A549 treated with Mapracorat at 1 μM for 4 hours (cell line): ENCODE results near the gene SUGP2. TPM values are rescaled to one million over a fixed set of nuclear protein-coding genes. Genes with fewer than 3 reads are reported as not detected.

Source experiments
- total RNA-seq: library from RNA; stranded (reverse); fragments of 200-300 nt; extraction: Qiagen RNA extraction; gene quantifications from 5 replicates; pipeline ENCODE4 v1.2.3, GENCODE V29; 2022

The SUGP2 gene
- 21.6 to 35.3 TPM (median 30.3 TPM) in 5 replicates for total RNA-seq

DNA sequence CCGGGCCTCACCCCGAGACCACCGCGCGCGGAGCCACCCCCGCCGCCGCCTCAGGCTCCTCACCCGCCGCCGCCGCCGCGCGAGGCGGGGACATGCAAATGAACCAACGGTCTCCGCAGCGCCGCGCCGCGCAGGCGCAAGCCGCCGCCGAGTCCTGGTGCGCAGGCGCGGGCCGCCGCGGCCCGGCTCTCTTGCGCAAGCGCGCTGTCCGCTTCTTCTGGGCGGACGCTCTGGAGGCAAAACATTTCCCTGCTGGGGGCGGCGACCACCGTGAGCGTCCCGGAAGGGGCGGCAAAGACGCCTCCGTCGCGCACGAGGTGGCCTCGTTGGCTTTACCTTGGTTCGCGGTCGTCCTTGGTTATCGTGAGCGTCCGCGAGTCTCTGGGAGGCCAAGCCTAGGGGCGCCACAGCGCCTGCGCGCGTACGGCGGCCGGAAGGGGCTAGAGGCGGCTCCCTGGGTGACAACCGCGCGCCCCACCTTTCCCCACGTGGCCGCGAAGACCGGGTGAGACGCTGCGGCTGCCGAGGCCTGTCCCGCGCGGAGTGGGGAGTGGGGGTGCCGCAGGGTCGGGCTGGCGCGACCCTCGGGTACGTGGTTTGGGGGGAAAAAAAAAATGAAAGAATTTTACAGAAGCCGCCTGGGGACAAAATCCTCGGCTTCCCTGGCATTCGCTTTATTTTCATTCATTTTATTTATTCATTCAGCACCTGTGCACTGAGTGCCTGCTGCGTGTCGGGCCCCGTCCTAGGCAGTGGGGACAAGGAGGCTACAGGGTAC, at the start of gene SUGP2, which contains the start of gene ARMC6:
SUGP2 (minus strand) TSS at position 92 of the 778 bp plus-strand sequence. CDS start 2,446 bp downstream, outside the sequence.
ARMC6 (plus strand) TSS at position 178 of the 778 bp plus-strand sequence. CDS start 607 bp downstream, outside the sequence.

GRCh38 chr19:19063183-19064097, 30.1 kb upstream of the SUGP2 start, which contains the start of gene SLC25A42:
SLC25A42 (plus strand) TSS chr19:19063994; CDS start chr19:19096125, 32,131 bp downstream.

Other genes with a start within 250 kb of the SUGP2 start
- gene COMP, start 242.2 kb downstream of the SUGP2 start, total RNA-seq, result 0.07 to 0.23 TPM (median 0.14 TPM) in 5 replicates
- gene UPF1, start 201.6 kb downstream of the SUGP2 start, total RNA-seq, result 32.6 to 42.3 TPM (median 41.1 TPM) in 5 replicates
- gene CERS1, start 137.4 kb downstream of the SUGP2 start, total RNA-seq, result 4.2 to 6.1 TPM (median 5.2 TPM) in 5 replicates
- 135 to 169 TPM (median 159 TPM) in 5 replicates for gene COPE, start 114.1 kb downstream of the SUGP2 start, total RNA-seq
- 28.8 to 45.7 TPM (median 43.2 TPM) in 5 replicates for gene DDX49, start 113.8 kb downstream of the SUGP2 start, total RNA-seq
- gene HOMER3, start 92.3 kb downstream of the SUGP2 start, total RNA-seq, result 21.5 to 32.0 TPM (median 31.0 TPM) in 5 replicates
- 22.4 to 29.9 TPM (median 27.3 TPM) in 5 replicates for gene ARMC6, start 86 bp upstream of the SUGP2 start, total RNA-seq
- 0.69 to 0.96 TPM (median 0.75 TPM) in 5 replicates for gene SLC25A42, start 30.5 kb upstream of the SUGP2 start, total RNA-seq
- gene TMEM161A, start 105.0 kb upstream of the SUGP2 start, total RNA-seq, result 19.3 to 29.0 TPM (median 26.1 TPM) in 5 replicates
- 0.18 to 1.4 TPM (median 0.52 TPM) in 5 replicates for gene MEF2B, start 136.7 kb upstream of the SUGP2 start, total RNA-seq
- gene BORCS8, start 158.6 kb upstream of the SUGP2 start, total RNA-seq, result 8.1 to 13.2 TPM (median 10.9 TPM) in 5 replicates
- 31.3 to 47.6 TPM (median 45.7 TPM) in 5 replicates for gene RFXANK, start 158.7 kb upstream of the SUGP2 start, total RNA-seq
- 25.9 to 31.5 TPM (median 30.5 TPM) in 5 replicates for gene NR2C2AP, start 169.9 kb upstream of the SUGP2 start, total RNA-seq
- 0.05 to 0.16 TPM (median 0.05 TPM) in 4 of 5 replicates, not detected in the other for gene NCAN, start 178.4 kb upstream of the SUGP2 start, total RNA-seq
- 0.21 to 0.82 TPM (median 0.66 TPM) in 5 replicates for gene TM6SF2, start 239.8 kb upstream of the SUGP2 start, total RNA-seq